OCI-LY7 (cell line): ENCODE results near the gene AIFM2.

ENCODE experiments used
- EZH2phosphoT487 ChIP-seq: fragments of 200-600 bp; sonication (generic); IDR thresholded peaks from 2 replicates; pipeline ENCODE4 v1.6.1; 2018; ENCODE audit warnings: low read depth, borderline replicate concordance, mild to moderate bottlenecking, mixed run types, antibody characterized with exemption, low read length, moderate library complexity, mixed read lengths
- TF ChIP-seq, protein P1 (sequence below): fragments of 200-600 bp; sonication (generic); conservative IDR thresholded peaks from 2 replicates; pipeline ENCODE4 v1.5.1; 2014; ENCODE audit warnings: mild to moderate bottlenecking, antibody characterized with exemption, low read length, moderate library complexity, mixed read lengths

DNA sequence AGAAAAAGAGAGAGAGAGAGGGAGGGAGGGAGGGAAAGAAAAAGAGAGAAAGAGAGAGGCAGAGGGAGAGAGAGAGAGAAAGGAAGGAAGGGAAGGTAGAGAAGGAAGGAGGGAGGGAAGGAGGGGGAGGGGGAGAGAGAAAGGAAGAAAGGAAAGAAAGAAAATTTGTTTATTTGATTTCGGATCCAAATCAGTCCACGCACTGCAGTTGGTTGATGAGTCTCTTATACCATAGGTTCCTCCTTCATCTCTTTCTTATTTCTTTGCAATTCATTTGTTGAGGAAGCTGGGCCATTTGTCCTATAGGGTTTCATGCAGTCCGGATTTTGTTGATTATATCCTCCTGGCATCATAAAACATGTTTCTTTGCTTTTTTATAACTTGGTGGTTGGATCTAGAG lies 34.4 kb downstream of the AIFM2 start:
- TF ChIP-seq, protein P1, sequence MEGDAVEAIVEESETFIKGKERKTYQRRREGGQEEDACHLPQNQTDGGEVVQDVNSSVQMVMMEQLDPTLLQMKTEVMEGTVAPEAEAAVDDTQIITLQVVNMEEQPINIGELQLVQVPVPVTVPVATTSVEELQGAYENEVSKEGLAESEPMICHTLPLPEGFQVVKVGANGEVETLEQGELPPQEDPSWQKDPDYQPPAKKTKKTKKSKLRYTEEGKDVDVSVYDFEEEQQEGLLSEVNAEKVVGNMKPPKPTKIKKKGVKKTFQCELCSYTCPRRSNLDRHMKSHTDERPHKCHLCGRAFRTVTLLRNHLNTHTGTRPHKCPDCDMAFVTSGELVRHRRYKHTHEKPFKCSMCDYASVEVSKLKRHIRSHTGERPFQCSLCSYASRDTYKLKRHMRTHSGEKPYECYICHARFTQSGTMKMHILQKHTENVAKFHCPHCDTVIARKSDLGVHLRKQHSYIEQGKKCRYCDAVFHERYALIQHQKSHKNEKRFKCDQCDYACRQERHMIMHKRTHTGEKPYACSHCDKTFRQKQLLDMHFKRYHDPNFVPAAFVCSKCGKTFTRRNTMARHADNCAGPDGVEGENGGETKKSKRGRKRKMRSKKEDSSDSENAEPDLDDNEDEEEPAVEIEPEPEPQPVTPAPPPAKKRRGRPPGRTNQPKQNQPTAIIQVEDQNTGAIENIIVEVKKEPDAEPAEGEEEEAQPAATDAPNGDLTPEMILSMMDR: no peak
- no peak for TF ChIP-seq EZH2phosphoT487
